Thoracic aorta (tissue), 2 donors: ENCODE data around the gene CDC7. TPM values are rescaled to one million over a fixed set of nuclear protein-coding genes. Genes with fewer than 3 reads are reported as not detected.
A peak's percentile ranks its signal among the peaks of the same experiment; 100 is the strongest.
"Not testable (repeated sequence)": the region's sequence is repeated elsewhere in the genome, so short reads cannot be mapped to it uniquely, and the experiment has no call there.

Experiments used
- ATAC-seq: fragments of 150-250 bp; one replicate; pipeline ENCODE4 v1.8.0; 2017; ENCODE audit warnings: low read depth; ENCODE audit not compliant: insufficient number of reproducible peaks, low FRiP score
- DNase-seq: peaks from one replicate; pipeline ENCODE4 v3.0.0-alpha.2; 2020; ENCODE audit warnings: low spot score
- H3K27ac ChIP-seq, 2 donors: fragments of 200-600 bp; sonication (generic); 1 replicate in 1 of 2; 2 replicates in 1 of 2; pipeline ENCODE4 v1.5.1; 2016; ENCODE audit warnings: mild to moderate bottlenecking in 2 of 2, moderate library complexity in 2 of 2
- H3K27me3 ChIP-seq: fragments of 200-600 bp; sonication (generic); replicated peaks from 2 replicates; pipeline ENCODE4 v1.6.0; 2016; ENCODE audit warnings: mild to moderate bottlenecking; ENCODE audit not compliant: insufficient read depth
- H3K36me3 ChIP-seq: fragments of 200-600 bp; sonication (generic); one replicate; pipeline ENCODE4 v1.5.1; 2016
- H3K4me1 ChIP-seq, 2 donors: fragments of 200-600 bp; sonication (generic); 1 replicate in 1 of 2; 2 replicates in 1 of 2; pipeline versions ENCODE4 v1.5.1 to v1.6.0; 2016; ENCODE audit warnings: low read depth in 2 of 2, mild to moderate bottlenecking in 1 of 2; ENCODE audit not compliant: control insufficient read depth in 1 of 2
- H3K4me3 ChIP-seq: fragments of 200-600 bp; sonication (generic); 2 replicates; pipeline ENCODE4 v1.5.1; 2016; ENCODE audit warnings: mild to moderate bottlenecking
- H3K9me3 ChIP-seq: fragments of 200-600 bp; sonication (generic); 2 replicates; pipeline ENCODE4 v1.5.1; 2016
- CTCF ChIP-seq: fragments of 200-600 bp; sonication (generic); IDR thresholded peaks from one replicate; pipeline ENCODE4 v1.5.1; 2019; ENCODE audit warnings: antibody characterized with exemption
- total RNA-seq, 2 donors: library from RNA; depleted of rRNA; stranded (reverse); fragments of >200 nt; gene quantifications; one replicate each; pipeline versions ENCODE4 v1.1.0 to v1.2.3, GENCODE V29; 2016

CDC7 gene
- 1 to 10 TPM in 1 of 2 donors, under 1 TPM in 1; 0.14 to 2.1 TPM for total RNA-seq

GRCh38 chr1:91500756-91501522 is at the start of gene CDC7:
Gene CDC7 (plus strand): TSS chr1:91500851. CDS start chr1:91501717, 866 bp downstream.
- ATAC-seq (peak; percentile 80), DNase-seq (peak; percentile 58)
- no peaks in the 10 kb centered on the region for H3K9me3 ChIP-seq
- H3K4me1 ChIP-seq, result peaks cover 6 to 10% of the 10 kb centered on the region in 2 donors
- no peaks in the 10 kb centered on the region for H3K36me3 ChIP-seq
- peak within 1 kb of the TSS; percentile 86 for H3K4me3 ChIP-seq
- peak within 1 kb of the TSS; percentile 46 to 65 for H3K27ac ChIP-seq
- peak; percentile 45 for TF ChIP-seq CTCF
- no peaks in the 10 kb centered on the region for H3K27me3 ChIP-seq

- H3K4me3 ChIP-seq, result no peak overlapping the region
- no peak for TF ChIP-seq CTCF
- DNase-seq (no peak), ATAC-seq (no peak)
- H3K36me3 ChIP-seq, result no peaks in the 10 kb centered on the region
- H3K4me1 ChIP-seq, result no peaks in the 10 kb centered on the region
- no peak overlapping the region for H3K27ac ChIP-seq
- no peaks in the 10 kb centered on the region for H3K9me3 ChIP-seq
- H3K27me3 ChIP-seq, result no peaks in the 10 kb centered on the region
Measured at GRCh38 chr1:91454136-91454535, 46.5 kb upstream of the CDC7 start.

GRCh38 chr1:91455334-91455733 is 45.3 kb upstream of the CDC7 start:
- Histone ChIP-seq H3K27me3 (no peaks in the 10 kb centered on the region), H3K4me1 (no peaks in the 10 kb centered on the region), H3K27ac (no peak overlapping the region), H3K9me3 (no peaks in the 10 kb centered on the region), H3K36me3 (no peaks in the 10 kb centered on the region), H3K4me3 (no peak overlapping the region)
- ATAC-seq (no peak), DNase-seq (no peak)
- no peak for TF ChIP-seq CTCF

GRCh38 chr1:91455896-91456295 is 44.8 kb upstream of the CDC7 start:
- no peaks in the 10 kb centered on the region for H3K27me3 ChIP-seq
- H3K4me3 ChIP-seq, result no peak overlapping the region
- ATAC-seq (no peak), DNase-seq (no peak)
- no peak for TF ChIP-seq CTCF
- H3K36me3 ChIP-seq, result no peaks in the 10 kb centered on the region
- no peaks in the 10 kb centered on the region for H3K4me1 ChIP-seq
- H3K9me3 ChIP-seq, result no peaks in the 10 kb centered on the region
- H3K27ac ChIP-seq, result no peak overlapping the region

- H3K9me3 ChIP-seq, DNase-seq, H3K4me1 ChIP-seq, H3K27ac ChIP-seq, H3K36me3 ChIP-seq, H3K27me3 ChIP-seq, ATAC-seq, H3K4me3 ChIP-seq: not testable (repeated sequence)
Measured at GRCh38 chr1:91465350-91465749, 35.3 kb upstream of the CDC7 start.
